ENCODE data around the gene MYOM1.

DNA sequence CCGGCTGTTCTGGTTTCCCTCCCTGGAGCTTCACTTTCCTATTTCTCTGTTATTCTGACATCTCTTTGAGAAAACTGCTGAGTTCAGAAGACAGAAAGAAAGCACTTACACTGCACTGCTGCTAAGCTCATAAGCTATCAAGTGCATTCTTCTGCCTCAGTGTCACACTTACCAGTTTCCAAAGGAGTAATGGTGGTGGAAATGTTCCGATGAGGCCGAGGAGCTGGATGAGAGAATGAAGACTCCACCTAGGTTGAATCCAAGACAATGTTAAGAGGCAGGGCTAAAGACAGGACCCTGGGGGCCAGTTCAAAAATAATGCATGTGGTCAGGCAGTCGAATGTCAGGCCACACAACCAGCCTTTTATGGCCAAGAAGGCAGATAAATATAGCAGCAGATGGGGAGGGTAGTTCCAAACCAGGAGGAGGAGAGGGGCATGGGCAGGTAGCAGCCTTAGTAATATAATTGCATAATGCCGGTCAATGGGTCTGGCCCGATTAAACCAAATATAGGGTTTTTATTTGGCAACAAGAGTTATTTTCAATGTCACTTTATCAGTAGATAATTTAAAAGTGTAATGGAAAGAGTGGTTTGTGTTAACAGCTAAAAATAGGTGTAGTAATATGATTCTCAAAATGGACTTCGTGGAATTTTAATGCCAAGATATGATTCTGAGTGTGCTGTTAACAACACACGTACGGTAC is at the start of gene MYOM1:
- TF ChIP-seq GATA3 (IDR thresholded peaks at IDR 0.05; ENCODE audit: low read depth, low read length) (no peak), GATA2 (IDR thresholded peaks at IDR 0.05; ENCODE audit: low read depth, low read length) (no peak)

Data from SH-SY5Y (cell line).